Stimulated activated naive CD8-positive, alpha-beta T cell treated with anti-CD3 and anti-CD28 coated beads, Interleukin-15, Interleukin-2, amounts not matched to agents 100 ng/mL and 50 ng/mL, for 24 hours (primary cell): ENCODE measurements around the gene KCNQ1OT1.

Experiments
- H3K27ac Mint-ChIP-seq: one replicate; pipeline ENCODE4 v1.8.0; 2021; ENCODE audit warnings: mild to moderate bottlenecking, mixed read lengths
- H3K27me3 Mint-ChIP-seq: one replicate; pipeline ENCODE4 v1.8.0; 2021; ENCODE audit warnings: mixed read lengths
- H3K36me3 Mint-ChIP-seq: one replicate; pipeline ENCODE4 v1.8.0; 2021; ENCODE audit warnings: low read depth, mixed read lengths
- H3K4me1 Mint-ChIP-seq: one replicate; pipeline ENCODE4 v1.8.0; 2021; ENCODE audit warnings: low read depth, mixed read lengths
- H3K4me3 Mint-ChIP-seq: one replicate; pipeline ENCODE4 v1.8.0; 2021; ENCODE audit warnings: mild to moderate bottlenecking, mixed read lengths
- H3K9me3 Mint-ChIP-seq: one replicate; pipeline ENCODE4 v1.8.0; 2021; ENCODE audit warnings: mixed read lengths

KCNQ1OT1 gene

GRCh38 chr11:2576111-2576510, 123.7 kb downstream of the KCNQ1OT1 start:
- Mint-ChIP-seq H3K9me3 (no peaks in the 10 kb centered on the region), H3K4me3 (no peak overlapping the region), H3K36me3 (no peaks in the 10 kb centered on the region), H3K4me1 (no peaks in the 10 kb centered on the region), H3K27ac (no peak overlapping the region), H3K27me3 (no peaks in the 10 kb centered on the region)

GRCh38 chr11:2575591-2576051, 124.2 kb downstream of the KCNQ1OT1 start:
- Mint-ChIP-seq H3K27me3 (no peaks in the 10 kb centered on the region), H3K36me3 (no peaks in the 10 kb centered on the region), H3K9me3 (no peaks in the 10 kb centered on the region), H3K4me1 (no peaks in the 10 kb centered on the region), H3K4me3 (no peak overlapping the region), H3K27ac (no peak overlapping the region)

- no peaks in the 10 kb centered on the region for H3K36me3 Mint-ChIP-seq
- H3K27me3 Mint-ChIP-seq = no peaks in the 10 kb centered on the region
- H3K4me1 Mint-ChIP-seq = no peaks in the 10 kb centered on the region
- no peak overlapping the region for H3K4me3 Mint-ChIP-seq
- no peak overlapping the region for H3K27ac Mint-ChIP-seq
- no peaks in the 10 kb centered on the region for H3K9me3 Mint-ChIP-seq
These were observed 125.0 kb downstream of the KCNQ1OT1 start for GRCh38 chr11:2574553-2575535.

- Mint-ChIP-seq H3K4me1 (no peaks in the 10 kb centered on the region), H3K36me3 (no peaks in the 10 kb centered on the region), H3K27me3 (no peaks in the 10 kb centered on the region)
These were observed 125.7 kb downstream of the KCNQ1OT1 start for GRCh38 chr11:2574043-2574552.

GRCh38 chr11:2573240-2574042, 126.4 kb downstream of the KCNQ1OT1 start:
- Mint-ChIP-seq H3K4me3 (no peak overlapping the region), H3K27ac (no peak overlapping the region), H3K4me1 (no peaks in the 10 kb centered on the region), H3K36me3 (no peaks in the 10 kb centered on the region), H3K9me3 (no peaks in the 10 kb centered on the region), H3K27me3 (no peaks in the 10 kb centered on the region)

More at GRCh38 chr11:2574043-2574552, 125.7 kb downstream of the KCNQ1OT1 start:
- Mint-ChIP-seq H3K27ac (no peak overlapping the region), H3K9me3 (no peaks in the 10 kb centered on the region), H3K4me3 (no peak overlapping the region)

GRCh38 chr11:2572491-2573239, 127.1 kb downstream of the KCNQ1OT1 start:
- H3K4me3 Mint-ChIP-seq = no peak overlapping the region
- no peaks in the 10 kb centered on the region for H3K4me1 Mint-ChIP-seq
- H3K9me3 Mint-ChIP-seq = no peaks in the 10 kb centered on the region
- no peaks in the 10 kb centered on the region for H3K27me3 Mint-ChIP-seq
- H3K27ac Mint-ChIP-seq = no peak overlapping the region
- H3K36me3 Mint-ChIP-seq = no peaks in the 10 kb centered on the region

- Mint-ChIP-seq H3K9me3 (no peaks in the 10 kb centered on the region), H3K4me1 (no peaks in the 10 kb centered on the region), H3K4me3 (no peak overlapping the region), H3K27me3 (no peaks in the 10 kb centered on the region), H3K27ac (no peak overlapping the region), H3K36me3 (no peaks in the 10 kb centered on the region)
These were observed 128.1 kb downstream of the KCNQ1OT1 start for GRCh38 chr11:2571598-2572281.

GRCh38 chr11:2570841-2571597, 128.8 kb downstream of the KCNQ1OT1 start:
- no peaks in the 10 kb centered on the region for H3K9me3 Mint-ChIP-seq
- no peak overlapping the region for H3K4me3 Mint-ChIP-seq
- H3K4me1 Mint-ChIP-seq = no peaks in the 10 kb centered on the region
- H3K36me3 Mint-ChIP-seq = no peaks in the 10 kb centered on the region
- H3K27ac Mint-ChIP-seq = no peak overlapping the region
- H3K27me3 Mint-ChIP-seq = no peaks in the 10 kb centered on the region

- H3K4me1 Mint-ChIP-seq = no peaks in the 10 kb centered on the region
- H3K4me3 Mint-ChIP-seq = no peak overlapping the region
- H3K27me3 Mint-ChIP-seq = no peaks in the 10 kb centered on the region
- no peaks in the 10 kb centered on the region for H3K36me3 Mint-ChIP-seq
- no peaks in the 10 kb centered on the region for H3K9me3 Mint-ChIP-seq
- H3K27ac Mint-ChIP-seq = no peak overlapping the region
These were observed 129.5 kb downstream of the KCNQ1OT1 start for GRCh38 chr11:2570211-2570811.

GRCh38 chr11:2569731-2570210, 130.0 kb downstream of the KCNQ1OT1 start:
- Mint-ChIP-seq H3K27ac (no peak overlapping the region), H3K4me1 (no peaks in the 10 kb centered on the region), H3K4me3 (no peak overlapping the region), H3K27me3 (no peaks in the 10 kb centered on the region), H3K36me3 (no peaks in the 10 kb centered on the region), H3K9me3 (no peaks in the 10 kb centered on the region)

GRCh38 chr11:2569321-2569721, 130.5 kb downstream of the KCNQ1OT1 start:
- Mint-ChIP-seq H3K27ac (no peak overlapping the region), H3K4me1 (no peaks in the 10 kb centered on the region), H3K4me3 (no peak overlapping the region)

GRCh38 chr11:2567026-2567671, 132.6 kb downstream of the KCNQ1OT1 start:
- Mint-ChIP-seq H3K9me3 (no peaks in the 10 kb centered on the region), H3K27ac (no peak overlapping the region), H3K27me3 (no peaks in the 10 kb centered on the region), H3K4me1 (no peaks in the 10 kb centered on the region), H3K36me3 (no peaks in the 10 kb centered on the region), H3K4me3 (no peak overlapping the region)

More at GRCh38 chr11:2569321-2569721, 130.5 kb downstream of the KCNQ1OT1 start:
- H3K9me3 Mint-ChIP-seq = no peaks in the 10 kb centered on the region
- H3K27me3 Mint-ChIP-seq = no peaks in the 10 kb centered on the region
- H3K36me3 Mint-ChIP-seq = no peaks in the 10 kb centered on the region
